ENCODE data around the gene ITPA.

The ITPA gene

DNA sequence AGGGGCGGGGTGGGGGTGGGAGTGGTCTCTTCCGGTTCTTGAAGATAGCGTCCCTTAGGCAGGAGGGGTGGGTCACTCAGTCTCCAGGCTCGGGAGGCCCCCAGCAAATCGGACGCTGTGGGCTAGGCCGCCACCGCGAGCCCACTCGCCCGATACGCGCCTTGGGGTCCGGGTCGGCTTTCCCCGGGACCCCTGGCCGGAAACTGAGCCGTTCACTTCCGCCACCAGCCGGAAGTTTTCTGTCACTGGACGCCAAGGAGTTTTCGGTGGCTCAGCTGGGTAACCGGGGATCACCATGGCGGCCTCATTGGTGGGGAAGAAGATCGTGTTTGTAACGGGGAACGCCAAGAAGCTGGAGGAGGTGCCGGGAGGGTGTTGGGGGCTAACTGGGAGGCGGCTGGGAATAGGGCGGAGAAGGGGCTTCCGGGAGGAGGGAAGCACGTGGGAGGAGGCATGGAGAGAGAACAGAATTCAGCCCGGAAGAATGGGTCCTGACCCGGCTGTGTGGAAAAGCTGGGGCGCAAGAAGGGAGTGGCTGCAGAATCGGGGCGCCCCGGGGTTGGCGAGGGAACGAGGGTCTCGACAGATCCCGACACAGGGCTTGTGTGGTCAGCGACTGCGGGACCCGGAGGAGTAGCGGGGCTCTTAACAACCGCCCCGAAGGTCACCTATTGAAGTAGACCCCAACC, at the start of gene ITPA:
Gene ITPA (plus strand): TSS at position 242 of the 689 bp plus-strand sequence. CDS start 54 bp downstream, at position 296.
- no peak for DNase-seq (ENCODE audit: low spot score)

DNA sequence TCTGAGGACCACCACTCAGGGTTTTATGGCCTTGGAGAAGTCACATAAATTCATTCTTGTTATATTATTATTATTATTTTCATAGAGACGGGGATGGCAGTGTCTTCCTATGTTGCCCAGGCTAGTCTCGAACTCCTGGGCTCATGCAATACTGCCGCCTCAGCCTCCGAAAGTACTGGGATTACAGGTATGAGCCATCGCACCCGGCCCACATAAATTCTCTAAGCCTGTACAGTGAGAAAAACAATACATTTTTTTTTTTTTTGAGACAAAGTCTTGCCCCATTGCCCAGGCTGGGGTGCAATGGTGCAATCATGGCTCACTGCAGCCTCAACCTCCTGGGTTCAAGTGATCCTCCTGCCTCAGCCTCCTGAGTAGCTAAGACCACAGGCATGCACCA, 48.9 kb upstream of the ITPA start:
- DNase-seq (ENCODE audit: low spot score), result no peak

DNA sequence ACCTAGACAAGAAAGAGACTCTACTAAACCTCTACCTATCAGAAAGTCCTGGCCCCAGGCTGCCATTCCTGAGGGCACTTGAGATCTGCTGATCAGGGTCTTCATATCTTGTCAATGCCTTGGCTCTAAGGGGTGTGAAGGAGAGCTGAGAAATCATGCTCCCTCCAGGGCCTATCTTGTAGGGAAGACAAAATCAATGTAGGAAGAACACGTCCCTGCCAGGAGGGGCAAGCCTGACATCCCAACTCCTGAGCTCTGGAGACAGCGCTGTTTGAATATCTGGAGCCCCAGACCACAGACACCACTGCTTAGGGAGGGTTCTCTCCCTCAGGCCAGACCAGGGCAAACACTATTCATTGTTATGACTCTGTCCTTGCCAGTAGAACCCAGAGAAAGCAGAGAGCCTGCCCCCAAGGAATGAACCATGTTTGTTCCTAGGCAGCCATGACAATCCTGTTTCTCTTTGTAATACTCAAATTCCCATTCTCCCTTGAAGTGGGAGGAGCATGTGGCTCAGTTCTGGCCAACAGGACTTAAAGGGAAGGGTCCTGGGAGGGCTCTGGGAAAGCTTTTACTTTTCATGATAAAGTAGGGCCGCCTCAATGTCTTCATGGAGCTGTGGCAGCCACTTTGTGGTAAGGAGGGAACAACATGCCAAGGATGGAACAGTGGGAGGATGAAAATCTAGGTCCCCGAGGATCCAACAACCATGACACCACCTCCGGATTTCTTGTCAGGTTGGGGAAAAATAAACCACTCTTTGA, 47.8 kb upstream of the ITPA start:
- no peak for DNase-seq (ENCODE audit: low spot score)

DNA sequence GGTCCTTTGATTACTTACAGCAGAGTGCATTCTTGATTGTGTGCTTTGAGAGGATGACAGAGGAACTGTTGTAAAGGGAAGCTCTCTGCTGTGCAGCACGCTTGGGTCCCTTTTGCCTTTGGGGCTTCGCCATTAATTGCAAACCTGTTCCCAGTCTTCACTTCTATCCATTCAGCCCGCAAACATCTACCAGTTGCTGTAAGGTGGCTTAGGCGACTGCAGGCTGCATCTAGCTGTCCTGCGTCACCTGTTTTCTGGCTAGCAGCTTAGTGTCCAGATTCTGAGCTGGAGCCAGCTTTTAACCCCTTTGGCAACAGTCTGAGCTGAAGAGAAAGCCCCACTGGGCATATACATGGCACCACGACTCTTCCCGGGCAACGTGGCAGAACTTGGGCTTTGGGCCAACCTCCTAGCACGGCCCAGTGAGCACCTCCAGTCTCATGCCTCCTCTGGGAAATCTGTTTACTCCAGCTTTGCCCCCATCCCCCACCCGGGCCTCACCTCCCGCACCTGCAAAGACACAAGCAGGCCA, 47.2 kb upstream of the ITPA start:
- DNase-seq (ENCODE audit: low spot score), result no peak

DNA sequence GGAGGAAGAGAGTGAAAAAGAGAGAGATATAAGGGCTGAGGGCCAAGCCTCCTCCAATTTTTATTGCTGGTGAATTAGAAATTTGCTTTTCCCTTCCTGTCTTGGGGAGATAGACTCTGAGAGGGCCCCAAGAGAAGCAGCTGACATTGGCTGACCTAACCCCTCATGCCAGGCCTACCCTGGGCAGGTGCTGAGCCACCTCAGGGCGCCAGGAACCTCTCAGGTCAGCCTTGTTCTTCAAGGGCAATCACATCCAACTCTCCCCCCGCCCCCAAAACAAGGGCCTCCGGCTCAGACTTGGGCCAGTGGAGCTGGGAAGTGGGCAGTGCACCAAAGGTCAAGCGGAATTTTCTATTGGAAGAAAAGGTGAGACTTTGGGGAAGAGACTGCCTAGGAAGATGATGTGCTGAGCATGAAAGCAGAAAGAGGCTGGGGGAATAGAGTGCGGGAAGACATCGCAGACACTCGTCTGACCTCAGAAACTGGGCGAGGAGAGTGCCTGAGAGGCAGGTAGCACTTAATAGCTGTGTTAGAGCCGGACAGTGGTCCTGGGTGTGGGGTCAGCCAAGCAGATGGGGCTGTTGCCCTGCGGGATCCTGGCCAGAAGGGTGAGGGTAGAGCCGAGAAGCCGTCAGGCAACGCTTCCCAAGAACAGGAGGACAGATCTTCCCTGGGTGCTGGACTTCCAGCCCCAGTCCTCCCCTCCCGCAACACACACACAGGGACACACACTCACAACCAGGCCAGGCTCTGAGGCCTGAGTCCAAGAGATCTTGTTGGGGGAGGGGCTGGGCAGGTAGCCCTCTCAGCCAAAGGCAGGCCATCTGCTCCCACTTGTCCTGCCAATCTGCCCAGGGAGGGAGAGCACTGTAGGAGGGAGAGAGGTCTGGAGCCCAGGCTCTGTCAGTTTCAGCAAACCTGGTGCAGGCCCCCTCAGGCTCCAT, 45.9 kb upstream of the ITPA start:
- DNase-seq (ENCODE audit: low spot score), result no peak

DNA sequence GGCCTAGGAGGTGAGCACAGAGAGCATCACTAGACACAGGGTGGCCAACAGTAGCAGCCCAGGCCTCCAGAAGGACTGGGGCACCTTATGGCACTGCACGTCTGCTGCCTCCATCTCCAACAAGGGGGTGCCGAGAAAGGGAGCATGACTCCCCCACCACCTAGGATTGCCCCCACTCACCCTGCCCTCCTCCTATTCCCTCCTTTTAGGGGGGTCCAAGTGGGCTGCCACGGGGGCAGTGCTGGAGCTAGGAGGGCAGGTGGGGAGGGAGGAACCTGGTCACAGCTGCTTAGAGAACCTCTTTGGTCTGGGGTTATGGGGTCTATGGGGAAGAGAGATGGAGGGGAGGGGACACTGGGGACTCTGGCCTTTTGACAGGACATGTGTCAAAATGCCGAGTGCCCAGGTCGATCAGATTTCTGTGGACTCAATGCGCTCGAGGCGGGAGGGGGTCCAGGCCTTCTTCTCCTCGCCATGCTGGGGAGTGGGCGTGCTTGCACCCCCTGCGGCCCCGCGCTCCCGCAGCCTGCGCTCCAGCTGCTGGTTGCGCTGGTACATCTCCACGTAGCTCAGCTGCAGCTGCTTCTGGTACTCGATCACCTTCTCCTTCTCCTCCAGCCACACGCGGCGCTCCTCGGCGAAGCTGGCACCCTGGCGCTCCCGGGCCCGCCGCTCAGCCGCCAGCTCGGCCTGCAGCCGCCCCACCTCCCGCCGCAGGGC, 45.1 kb upstream of the ITPA start:
- no peak for DNase-seq (ENCODE audit: low spot score)

DNA sequence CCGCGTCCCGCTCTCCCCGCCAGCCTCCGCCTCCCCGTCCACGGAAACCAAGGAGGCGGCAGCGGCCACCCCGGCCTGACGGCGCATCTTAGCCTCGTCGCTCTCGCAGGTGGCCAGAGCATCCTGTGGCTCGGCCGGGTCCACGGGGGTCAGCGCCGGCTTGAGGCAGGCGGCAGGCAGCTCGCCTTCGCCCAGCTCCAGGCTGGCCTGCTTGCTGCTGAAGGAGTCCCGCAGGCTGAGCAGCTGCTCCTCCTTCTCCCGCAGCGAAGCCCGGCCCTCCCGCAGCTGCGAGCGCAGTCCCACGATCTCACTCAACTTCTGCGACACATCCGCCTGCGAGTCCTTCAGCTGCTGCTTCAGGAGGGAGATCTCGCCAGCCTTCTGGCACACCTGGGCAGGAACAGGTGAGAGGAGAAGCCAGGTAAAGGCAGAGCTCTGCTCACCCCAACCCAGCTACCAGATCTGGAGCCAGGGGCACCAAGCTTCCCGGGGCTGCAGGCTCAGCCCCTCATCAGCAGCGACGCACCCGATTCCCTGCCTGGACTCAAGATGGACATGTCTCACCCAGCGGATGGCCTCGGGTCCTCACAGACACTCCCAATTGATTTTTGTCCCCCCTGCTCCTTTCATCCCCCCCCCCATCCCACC, 44.4 kb upstream of the ITPA start:
- DNase-seq (ENCODE audit: low spot score), result no peak

DNA sequence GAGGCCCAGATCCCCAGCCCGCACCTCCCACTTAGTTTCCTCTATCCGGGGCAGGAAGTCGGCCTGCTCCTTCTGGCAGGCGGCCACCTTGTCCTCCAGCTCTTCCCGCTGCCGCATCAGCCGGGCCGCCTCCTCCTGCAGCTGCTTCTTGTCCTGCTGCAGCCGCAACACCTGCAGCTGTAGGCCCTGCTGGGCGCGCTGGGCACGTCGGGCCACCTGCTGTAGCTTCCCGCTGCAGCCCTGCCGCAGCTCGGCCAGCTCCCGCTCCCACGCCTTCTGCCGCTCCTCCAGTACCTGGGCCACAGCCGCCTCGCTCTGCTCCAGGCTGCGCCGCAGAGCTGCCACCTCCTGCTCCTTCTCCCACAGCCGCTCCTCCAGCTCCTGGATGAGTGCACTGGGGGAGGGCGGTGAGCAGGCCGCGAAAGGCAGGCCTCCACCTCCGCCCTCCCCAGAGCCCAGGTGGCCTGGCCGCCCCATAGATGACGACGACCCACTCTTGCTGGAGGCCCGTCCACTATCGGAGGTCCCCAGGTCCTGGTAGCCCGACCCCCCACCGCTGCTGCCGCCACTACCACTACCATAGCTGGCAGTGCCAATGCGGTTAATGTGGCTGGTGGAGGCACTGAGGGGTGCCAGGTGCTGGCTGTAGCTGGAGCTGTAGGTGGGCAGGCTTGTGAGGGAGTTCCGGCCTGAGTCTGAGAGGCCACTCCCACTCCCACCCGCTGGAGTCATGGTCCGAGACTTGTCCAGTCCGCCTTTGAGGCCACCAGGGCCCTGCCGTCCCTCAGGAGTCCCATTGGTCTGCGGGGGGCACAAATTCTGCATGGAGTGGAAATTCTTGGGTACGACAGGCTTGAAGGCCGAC, 43.6 kb upstream of the ITPA start:
- DNase-seq (ENCODE audit: low spot score), result no peak

DNA sequence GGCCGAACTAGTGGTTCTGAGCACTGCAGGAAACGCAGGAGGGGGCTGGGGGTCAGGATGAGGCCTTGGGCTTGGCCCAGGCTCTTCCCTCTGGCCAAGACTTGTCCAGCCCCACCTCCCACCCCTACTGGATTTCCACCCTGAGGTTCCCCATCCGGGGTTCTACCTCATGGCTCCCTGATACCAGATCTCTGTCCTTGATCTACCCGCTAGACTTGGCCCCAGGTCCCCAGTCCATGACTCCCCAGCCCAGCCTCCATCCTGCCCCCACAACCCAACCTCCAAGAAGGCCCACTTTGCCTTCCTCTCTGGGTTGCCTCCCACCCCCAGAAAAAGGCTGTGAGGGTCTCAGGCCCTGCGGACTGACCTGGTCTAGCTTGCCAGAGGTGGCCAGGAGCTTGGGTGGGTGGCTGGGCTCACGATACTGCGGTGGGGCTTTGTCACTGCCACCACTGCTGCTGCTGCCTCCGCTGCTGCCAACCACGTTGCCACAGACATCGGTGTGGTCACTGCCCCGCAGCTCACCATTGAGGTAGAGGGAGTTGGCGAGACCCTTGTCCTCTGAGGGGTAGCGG, 42.9 kb upstream of the ITPA start:
- DNase-seq (ENCODE audit: low spot score), result no peak

DNA sequence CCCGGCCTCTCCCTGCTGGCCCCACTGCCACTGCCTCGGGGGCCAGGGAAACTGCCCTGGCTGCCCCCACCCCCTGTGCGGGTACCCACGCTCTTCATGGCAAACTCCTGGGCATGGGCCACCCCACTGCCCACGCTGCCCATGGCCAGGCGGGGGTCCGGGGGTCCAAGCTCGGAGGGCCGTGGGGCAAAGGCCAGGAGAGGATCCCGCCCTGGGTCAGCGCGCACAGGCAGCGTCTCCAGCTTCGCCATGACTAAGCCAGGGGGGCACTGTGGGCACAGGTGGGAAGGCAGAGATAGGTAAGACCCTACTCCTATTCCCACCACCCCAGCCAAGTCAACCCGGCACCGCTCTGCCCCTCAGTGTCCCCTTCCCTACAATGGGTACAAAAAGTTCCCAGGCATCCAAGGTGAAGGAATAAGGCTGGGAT, 42.4 kb upstream of the ITPA start:
- DNase-seq (ENCODE audit: low spot score), result no peak

DNA sequence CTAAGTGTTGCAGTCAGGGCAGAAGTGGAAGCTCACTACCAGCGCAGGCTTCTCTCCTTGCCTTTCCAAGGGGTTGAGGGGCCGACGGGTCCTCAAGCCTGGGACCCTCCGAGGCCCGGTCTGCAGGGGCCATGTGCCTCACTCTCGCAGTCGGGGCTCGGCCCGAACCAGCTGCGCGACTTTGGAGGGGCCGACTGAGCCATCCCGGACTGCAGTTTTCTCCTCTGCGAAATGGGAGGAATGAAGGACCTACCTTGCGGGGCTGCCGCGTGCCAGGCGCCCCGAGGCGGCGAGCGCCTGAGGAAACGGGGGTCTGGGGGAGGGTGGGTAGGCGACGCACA, 41.6 kb upstream of the ITPA start:
- no peak for DNase-seq (ENCODE audit: low spot score)

DNA sequence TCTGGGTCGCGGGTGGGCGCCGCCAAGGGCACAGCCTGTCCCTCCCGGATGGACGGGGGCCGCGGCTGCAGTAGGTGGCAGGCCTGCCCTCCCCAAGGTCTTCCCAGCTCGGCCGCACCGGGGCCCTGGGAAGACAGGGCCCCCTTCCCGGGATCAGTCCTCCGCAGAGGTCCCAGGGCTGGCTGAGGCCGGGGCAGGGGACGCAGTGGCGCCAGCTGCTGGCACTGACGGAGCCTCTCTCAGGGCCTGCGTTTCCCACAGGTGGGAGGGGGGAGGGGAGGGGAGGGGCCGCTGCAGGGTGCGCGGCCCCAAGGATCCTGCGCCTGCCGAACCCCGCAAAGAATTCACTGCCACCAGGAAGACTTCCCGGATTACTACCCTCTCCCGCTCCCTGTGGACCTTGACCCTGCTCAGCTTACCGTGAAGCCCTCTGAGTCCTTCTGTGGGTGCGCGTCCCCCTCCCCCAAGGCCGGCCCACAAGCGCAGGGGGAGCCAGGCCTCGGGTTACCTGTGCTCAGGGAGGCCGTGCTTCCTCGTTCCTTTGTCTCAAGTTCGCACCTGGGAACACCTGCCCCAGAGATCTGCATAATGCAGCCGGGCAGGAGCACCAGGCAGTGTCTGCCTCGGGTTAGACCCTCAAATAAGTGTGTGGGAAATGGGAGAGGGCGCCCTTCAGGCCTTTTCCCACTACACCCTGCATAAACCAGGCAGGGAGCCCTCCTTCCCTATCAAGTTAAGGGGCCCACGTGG, 41.0 kb upstream of the ITPA start:
- DNase-seq (ENCODE audit: low spot score), result no peak

DNA sequence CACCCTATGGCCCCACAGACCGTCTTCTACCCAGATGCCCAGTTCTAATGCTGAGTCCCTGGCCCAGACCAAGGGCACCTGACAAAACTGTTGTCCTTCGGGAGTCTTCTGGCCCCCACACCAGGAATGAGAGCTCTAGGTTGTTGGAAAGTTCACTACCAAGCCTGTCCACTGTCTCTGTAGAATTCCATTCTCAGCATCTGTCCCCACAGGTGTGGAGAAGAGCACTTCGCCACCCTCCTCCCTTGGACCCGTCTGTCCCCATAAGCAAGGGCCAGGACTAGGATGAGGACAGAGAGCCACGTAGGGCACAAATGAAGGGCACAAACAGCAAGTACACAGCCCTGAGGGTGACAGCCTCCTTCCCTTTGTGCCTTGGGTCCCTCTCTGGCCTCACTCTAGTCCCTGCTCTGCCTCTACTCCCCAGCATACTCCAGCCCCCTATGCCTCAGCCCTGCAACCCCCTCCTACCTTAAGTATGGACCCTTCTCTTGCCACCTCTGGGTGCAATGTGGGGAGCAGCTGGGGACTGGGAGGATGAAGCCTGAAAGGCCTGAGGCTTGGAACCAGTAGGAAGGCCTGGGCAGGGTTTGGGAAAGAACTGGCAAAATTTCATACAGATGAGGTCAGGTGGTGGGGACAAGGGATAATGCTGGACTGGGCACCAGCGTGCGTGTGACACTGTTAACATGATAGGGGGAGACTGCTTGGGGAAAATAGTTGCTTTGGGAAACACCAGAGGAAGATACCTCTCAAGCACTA, 40.3 kb upstream of the ITPA start:
- DNase-seq (ENCODE audit: low spot score), result no peak

DNA sequence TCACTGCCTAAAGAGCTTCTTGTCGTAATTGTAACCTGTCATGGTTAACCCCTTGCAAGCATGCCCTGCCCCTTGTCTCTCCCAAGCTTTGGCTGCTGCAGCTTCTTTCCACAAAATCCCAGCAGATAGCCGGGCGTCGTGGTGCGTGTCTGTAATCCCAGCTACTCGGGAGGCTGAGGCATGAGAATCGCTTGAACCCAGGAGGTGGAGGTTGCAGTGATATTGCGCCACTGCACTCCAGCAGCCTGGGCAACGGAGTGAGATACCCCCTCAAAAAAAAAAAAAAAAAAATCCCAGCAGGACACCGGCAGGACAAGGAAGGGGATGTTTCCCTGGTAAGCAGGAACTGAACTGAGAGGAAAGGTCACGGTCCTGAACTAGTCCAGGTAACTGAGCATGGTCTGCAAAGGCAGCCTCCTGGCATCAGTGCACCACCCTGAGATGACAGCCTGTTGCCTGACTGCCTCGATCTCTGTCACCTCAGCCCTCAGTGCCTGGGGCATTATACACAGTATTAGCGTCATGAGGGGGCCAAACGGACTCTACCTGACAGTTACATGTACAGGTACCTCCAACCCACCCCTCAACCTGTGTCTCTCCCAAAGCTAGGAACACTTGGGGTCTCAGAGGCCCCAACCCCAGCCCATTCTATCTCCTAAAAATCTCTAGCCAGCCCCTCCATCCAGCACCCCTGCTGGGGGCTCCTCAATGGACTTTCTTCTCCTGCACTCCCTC, 37.7 kb upstream of the ITPA start:
- DNase-seq (ENCODE audit: low spot score), result no peak

DNA sequence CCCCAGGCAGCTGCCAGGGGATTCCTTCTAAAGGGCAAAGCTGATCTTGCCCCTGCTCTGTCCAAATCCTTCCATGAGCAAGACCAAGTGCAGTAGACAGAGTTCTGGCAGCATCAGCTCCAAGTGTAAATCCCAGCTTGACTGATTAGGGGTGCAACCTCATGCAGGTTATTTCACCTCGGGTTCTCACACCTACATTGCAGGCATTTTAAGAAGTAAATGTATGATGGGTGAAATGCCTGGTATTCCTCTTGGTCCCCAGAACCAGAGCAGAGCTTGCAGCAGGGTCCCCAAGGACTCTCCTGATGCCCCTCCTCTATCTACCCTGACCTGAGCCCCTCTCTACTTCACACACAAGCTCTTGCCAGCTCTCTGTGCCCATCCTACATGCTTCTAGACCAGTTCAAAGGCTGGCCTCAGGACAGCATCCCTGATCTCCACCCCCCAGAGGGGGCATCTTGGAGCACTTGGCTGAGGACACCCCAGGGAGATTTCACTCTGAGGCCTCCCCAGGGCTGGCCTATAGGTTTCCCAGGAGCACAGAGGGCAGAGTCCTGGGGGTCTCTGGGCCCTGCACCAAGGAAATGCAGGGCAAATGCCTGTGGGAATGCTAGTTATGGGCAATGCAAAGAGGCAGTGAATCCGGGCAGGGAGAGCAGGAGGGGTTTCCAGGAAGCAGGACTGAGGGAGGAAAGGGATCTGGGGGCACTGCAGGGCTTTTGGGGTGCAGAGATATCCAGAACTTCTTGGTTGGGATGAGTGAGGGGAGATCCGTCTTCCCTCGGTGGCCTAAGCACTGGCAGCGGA, 37.0 kb upstream of the ITPA start:
- DNase-seq (ENCODE audit: low spot score), result no peak

DNA sequence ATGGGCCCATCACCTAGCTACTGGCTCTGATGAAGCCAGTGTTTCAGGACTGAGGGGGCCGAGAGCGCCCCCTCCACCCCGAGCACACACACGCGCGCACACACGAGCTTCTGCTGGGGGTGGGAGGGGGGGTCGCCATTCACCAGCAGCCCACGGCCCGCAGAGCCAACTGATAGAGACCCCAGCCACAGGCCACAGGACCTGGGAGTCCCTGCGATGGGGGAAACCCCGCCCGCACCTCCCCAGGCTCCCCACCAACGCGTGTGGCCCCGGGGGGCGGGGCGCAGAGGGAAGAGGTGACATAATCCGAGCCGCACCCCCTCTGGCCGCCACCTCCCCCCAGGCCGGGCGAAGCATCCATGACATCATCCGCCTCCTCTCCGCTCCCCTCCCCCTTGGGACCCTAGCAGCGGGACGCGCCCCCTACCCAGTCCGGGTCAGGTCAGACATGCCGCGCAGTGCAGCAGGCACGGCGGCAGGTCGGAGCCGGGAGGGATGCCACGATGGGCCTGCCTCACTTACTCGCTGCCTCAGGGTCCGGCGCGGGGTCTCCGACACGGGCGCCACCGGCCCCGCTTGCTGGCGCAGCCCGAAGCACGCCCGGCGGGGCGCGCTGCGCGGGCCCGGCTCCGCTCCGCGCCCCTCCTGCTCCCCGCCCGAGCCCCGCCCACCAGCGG, 36.2 kb upstream of the ITPA start, which contains the start of gene LZTS3:
Gene LZTS3 (minus strand): TSS at position 617 of the 677 bp plus-strand sequence. CDS start 6,386 bp downstream, outside the sequence.
- DNase-seq (ENCODE audit: low spot score), result no peak

Measured in COLO829 (cell line).